HL-60 (cell line): ENCODE measurements around the gene PAGR1.

ENCODE experiments used
- DNase-seq, 2 experiments: peaks; one replicate each; pipeline ENCODE4 v3.0.0-alpha.2; 2010 to 2020; ENCODE audit warnings: low read depth in 1 of 2, low spot score in 1 of 2
- H3K27ac ChIP-seq: fragments of 250-450 bp; sonication (Bioruptor Pico); replicated peaks from 2 replicates; pipeline ENCODE4 v1.5.1; 2020; ENCODE audit warnings: mild to moderate bottlenecking, moderate library complexity
- H3K27me3 ChIP-seq: fragments of 250-450 bp; sonication (Bioruptor Pico); 2 replicates; pipeline ENCODE4 v1.5.1; 2021; ENCODE audit warnings: mild to moderate bottlenecking, moderate library complexity; ENCODE audit not compliant: insufficient read depth, poor library complexity, severe bottlenecking
- H3K4me3 ChIP-seq: replicated peaks from 2 replicates; pipeline ENCODE4 v1.5.1; 2011; ENCODE audit warnings: mild to moderate bottlenecking, control low read depth, low read length; ENCODE audit not compliant: insufficient read depth
- CTCF ChIP-seq: IDR thresholded peaks from one replicate; pipeline ENCODE4 v1.5.1; 2011; ENCODE audit warnings: low read length, control low read depth, inconsistent platforms; ENCODE audit not compliant: insufficient read depth
- GABPA ChIP-seq: IDR thresholded peaks from 2 replicates; pipeline ENCODE4 v1.6.1; 2012; ENCODE audit warnings: low read depth
- POLR2AphosphoS5 ChIP-seq: IDR thresholded peaks from 2 replicates; pipeline ENCODE4 v1.6.1; 2012; ENCODE audit warnings: low read depth
- REST ChIP-seq: IDR thresholded peaks from 2 replicates; pipeline ENCODE4 v1.6.1; 2012; ENCODE audit warnings: low read depth; ENCODE audit not compliant: insufficient replicate concordance
- SPI1 ChIP-seq: IDR thresholded peaks from 2 replicates; pipeline ENCODE4 v1.6.1; 2012; ENCODE audit warnings: low read depth, mild to moderate bottlenecking, borderline replicate concordance

The PAGR1 gene

GRCh38 chr16:29835926-29836325 is 20.0 kb downstream of the PAGR1 start:
- H3K27ac ChIP-seq: no peak overlapping the region
- no peak for DNase-seq
- H3K27me3 ChIP-seq: no peaks in the 10 kb centered on the region
- H3K4me3 ChIP-seq: no peak overlapping the region
- no peak for TF ChIP-seq SPI1
- TF ChIP-seq REST: no peak
- TF ChIP-seq CTCF: no peak
- TF ChIP-seq POLR2AphosphoS5: no peak
- no peak for TF ChIP-seq GABPA

GRCh38 chr16:29836623-29837022 is 20.7 kb downstream of the PAGR1 start:
- Histone ChIP-seq H3K27ac (no peak overlapping the region), H3K4me3 (no peak overlapping the region), H3K27me3 (no peaks in the 10 kb centered on the region)
- TF ChIP-seq SPI1 (no peak), CTCF (no peak), REST (no peak), GABPA (no peak), POLR2AphosphoS5 (no peak)
- DNase-seq: no peak

- TF ChIP-seq POLR2AphosphoS5 (no peak), REST (no peak), GABPA (no peak), SPI1 (no peak), CTCF (no peak)
- Histone ChIP-seq H3K27me3 (no peaks in the 10 kb centered on the region), H3K4me3 (no peak overlapping the region), H3K27ac (no peak overlapping the region)
- DNase-seq: no peak
These were observed 21.9 kb downstream of the PAGR1 start for GRCh38 chr16:29837841-29838240.
